IMR-90 (cell line): ENCODE results near the gene MYO1A. TPM values are rescaled to one million over a fixed set of nuclear protein-coding genes. Genes with fewer than 3 reads are reported as not detected.

Experiments
- ATAC-seq: fragments of 200-7000 bp; cut with Tn5 transposase; 2 replicates; pipeline ENCODE4 v1.9.1; 2020; ENCODE audit warnings: low read depth, mild to moderate bottlenecking, moderate library complexity
- Bru-seq: library from RNA; stranded (reverse); fragments of 400-500 nt; gene quantifications from one replicate; lab custom pipeline; 2021; lab: Mats Ljungman, UMichigan
- BruChase-seq, 2 experiments: library from RNA; stranded (reverse); fragments of 400-500 nt; gene quantifications; one replicate each; lab custom pipeline; 2021; lab: Mats Ljungman, UMichigan
- BruUV-seq: library from RNA; stranded (reverse); fragments of 400-500 nt; replicated peaks from 2 replicates; lab custom pipeline; 2021; lab: Mats Ljungman, UMichigan
- CTCF ChIA-PET: fragments of 300-600 bp; formaldehyde crosslinking; extraction: SDS; loops from one replicate; lab custom pipeline; 2021; ENCODE audit warnings: antibody characterized with exemption; lab: Yijun Ruan, JAX
- POLR2A ChIA-PET: fragments of 300-600 bp; sonication (Branson Sonifier 250); formaldehyde crosslinking; loops from one replicate; lab custom pipeline; 2022; ENCODE audit warnings: antibody characterized with exemption; ENCODE audit not compliant: unreplicated experiment; lab: Charles Lee
- DNase-seq: peaks from one replicate; pipeline ENCODE4 v3.0.0; 2013
- H2AFZ ChIP-seq: replicated peaks from 2 replicates; pipeline ENCODE3; 2013; ENCODE audit warnings: low read length, mild to moderate bottlenecking; ENCODE audit not compliant: poor library complexity
- H2AK5ac ChIP-seq: 2 replicates; pipeline ENCODE4 v1.6.1; 2013; ENCODE audit warnings: low read depth, low read length, inconsistent platforms
- H2AK9ac ChIP-seq: replicated peaks from 2 replicates; pipeline ENCODE3; 2013; ENCODE audit warnings: mild to moderate bottlenecking, low read depth, low read length, moderate library complexity; ENCODE audit not compliant: poor library complexity
- H2BK120ac ChIP-seq: 2 replicates; pipeline ENCODE4 v1.6.1; 2013; ENCODE audit warnings: low read depth, low read length, inconsistent platforms
- H2BK15ac ChIP-seq: 3 replicates; pipeline ENCODE4 v1.6.1; 2013; ENCODE audit warnings: low read depth, low read length, inconsistent platforms
- H2BK20ac ChIP-seq: 2 replicates; pipeline ENCODE4 v1.6.1; 2013; ENCODE audit warnings: low read depth, mild to moderate bottlenecking, inconsistent platforms, low read length, moderate library complexity
- H2BK5ac ChIP-seq: 2 replicates; pipeline ENCODE4 v1.6.1; 2013; ENCODE audit warnings: mild to moderate bottlenecking, low read depth, low read length, inconsistent platforms; ENCODE audit not compliant: poor library complexity, severe bottlenecking
- H3K14ac ChIP-seq: replicated peaks from 2 replicates; pipeline ENCODE4 v1.6.1; 2013; ENCODE audit warnings: low read depth, low read length, inconsistent platforms
- H3K18ac ChIP-seq: 2 replicates; pipeline ENCODE4 v1.6.1; 2013; ENCODE audit warnings: low read depth, low read length, control low read depth
- H3K23ac ChIP-seq: 2 replicates; pipeline ENCODE4 v1.6.1; 2013; ENCODE audit warnings: low read depth, low read length, inconsistent platforms
- H3K27ac ChIP-seq: 2 replicates; pipeline ENCODE4 v1.5.1; 2013; ENCODE audit warnings: mild to moderate bottlenecking, control low read depth, low read length; ENCODE audit not compliant: insufficient read depth
- H3K27me3 ChIP-seq: 2 replicates; pipeline ENCODE4 v1.6.1; 2013; ENCODE audit warnings: low read length; ENCODE audit not compliant: control insufficient read depth, insufficient read depth
- H3K36me3 ChIP-seq: 2 replicates; pipeline ENCODE4 v1.6.1; 2013; ENCODE audit warnings: low read length, mixed read lengths; ENCODE audit not compliant: control insufficient read depth, insufficient read depth
- H3K4ac ChIP-seq: 2 replicates; pipeline ENCODE4 v1.6.1; 2013; ENCODE audit warnings: low read depth, low read length, inconsistent platforms
- H3K4me1 ChIP-seq: 2 replicates; pipeline ENCODE4 v1.6.1; 2013; ENCODE audit warnings: low read length, mixed read lengths; ENCODE audit not compliant: control insufficient read depth, insufficient read depth
- H3K4me2 ChIP-seq: 2 replicates; pipeline ENCODE4 v1.6.1; 2013; ENCODE audit warnings: low read depth, mild to moderate bottlenecking, control low read depth, low read length, moderate library complexity
- H3K4me3 ChIP-seq: 2 replicates; pipeline ENCODE4 v1.5.1; 2013; ENCODE audit warnings: low read depth, mild to moderate bottlenecking, control low read depth, low read length, moderate library complexity; ENCODE audit not compliant: insufficient read depth
- H3K56ac ChIP-seq: 2 replicates; pipeline ENCODE4 v1.6.1; 2013; ENCODE audit warnings: low read length, inconsistent platforms; ENCODE audit not compliant: insufficient read depth; ENCODE audit errors: extremely low read depth
- H3K79me1 ChIP-seq, 2 experiments: 2 replicates each; pipeline ENCODE4 v1.6.1; 2013; ENCODE audit warnings: low read length in 2 of 2, inconsistent platforms in 1 of 2, low read depth in 1 of 2
- H3K9ac ChIP-seq: 2 replicates; pipeline ENCODE4 v1.6.1; 2013; ENCODE audit warnings: low read depth, low read length, control low read depth
- H3K9me1 ChIP-seq: 2 replicates; pipeline ENCODE4 v1.6.1; 2013; ENCODE audit warnings: low read length, inconsistent platforms; ENCODE audit not compliant: insufficient read depth
- H3K9me3 ChIP-seq: 2 replicates; pipeline ENCODE4 v1.6.1; 2013; ENCODE audit warnings: low read length; ENCODE audit not compliant: control insufficient read depth, insufficient read depth
- H4K20me1 ChIP-seq: 2 replicates; pipeline ENCODE4 v1.6.1; 2013; ENCODE audit warnings: low read length, inconsistent platforms; ENCODE audit not compliant: insufficient read depth
- H4K5ac ChIP-seq: 2 replicates; pipeline ENCODE4 v1.6.1; 2013; ENCODE audit warnings: mild to moderate bottlenecking, low read depth, low read length, control low read depth
- H4K8ac ChIP-seq, 2 experiments: 2 replicates each; pipeline ENCODE4 v1.6.1; 2013; ENCODE audit warnings: low read depth in 2 of 2, low read length in 2 of 2, control low read depth in 1 of 2, inconsistent platforms in 1 of 2
- H4K91ac ChIP-seq: 2 replicates; pipeline ENCODE4 v1.6.1; 2013; ENCODE audit warnings: low read depth, low read length, inconsistent platforms; ENCODE audit not compliant: insufficient read depth
- BHLHE40 ChIP-seq: fragments of 150-350 bp; IDR thresholded peaks from 2 replicates; pipeline ENCODE4 v1.6.1; 2016; ENCODE audit warnings: mild to moderate bottlenecking, low read depth, low read length
- CEBPB ChIP-seq: IDR thresholded peaks from 2 replicates; pipeline ENCODE4 v1.6.1; 2012; ENCODE audit warnings: low read depth, low read length, improper control_type of control experiment
- FOS ChIP-seq: fragments of 150-350 bp; IDR thresholded peaks from 2 replicates; pipeline ENCODE4 v1.6.1; 2016; ENCODE audit warnings: low read depth, low read length
- MAFK ChIP-seq: IDR thresholded peaks from 2 replicates; pipeline ENCODE4 v1.6.1; 2012; ENCODE audit warnings: low read depth, low read length, improper control_type of control experiment
- MAZ ChIP-seq: IDR thresholded peaks from 2 replicates; pipeline ENCODE4 v1.6.1; 2012; ENCODE audit warnings: low read depth, mild to moderate bottlenecking, low read length, improper control_type of control experiment, moderate library complexity, borderline replicate concordance
- MXI1 ChIP-seq: IDR thresholded peaks from 2 replicates; pipeline ENCODE4 v1.6.1; 2012; ENCODE audit warnings: low read depth, mild to moderate bottlenecking, low read length, moderate library complexity, borderline replicate concordance
- NFE2L2 ChIP-seq: fragments of 150-350 bp; IDR thresholded peaks from 2 replicates; pipeline ENCODE4 v1.6.1; 2016; ENCODE audit warnings: low read depth, mild to moderate bottlenecking, low read length
- POLR2A ChIP-seq: IDR thresholded peaks from 2 replicates; pipeline ENCODE4 v1.6.1; 2012; ENCODE audit warnings: mild to moderate bottlenecking, low read depth, low read length
- RAD21 ChIP-seq: IDR thresholded peaks from 2 replicates; pipeline ENCODE4 v1.6.1; 2012; ENCODE audit warnings: low read length, improper control_type of control experiment
- RCOR1 ChIP-seq: IDR thresholded peaks from 2 replicates; pipeline ENCODE4 v1.6.1; 2012; ENCODE audit warnings: mild to moderate bottlenecking, low read length, improper control_type of control experiment; ENCODE audit not compliant: insufficient replicate concordance
- RFX5 ChIP-seq: IDR thresholded peaks from 2 replicates; pipeline ENCODE4 v1.8.0; 2012; ENCODE audit warnings: low read depth, mild to moderate bottlenecking, low read length, moderate library complexity
- SMC3 ChIP-seq: fragments of 150-350 bp; IDR thresholded peaks from 2 replicates; pipeline ENCODE4 v1.6.1; 2016; ENCODE audit warnings: low read depth, mild to moderate bottlenecking, antibody characterized with exemption, low read length, moderate library complexity
- WGBS, 2 experiments: methylation state at CpG; one replicate each; pipeline versions ENCODE4 v1.1.5 to v1.1.7; 2013; ENCODE audit warnings: missing lambda C conversion rate in 2 of 2; ENCODE audit not compliant: insufficient read length in 1 of 2; ENCODE audit errors: extremely low coverage in 2 of 2; 5-methylcytosine and 5-hydroxymethylcytosine counted together
- dilution Hi-C: fragments of 300-500 bp; cut with HindIII; formaldehyde crosslinking; loops from one replicate; pipeline ENCODE4 v1.14.3; 2018; ENCODE audit warnings: low sequenced_read_pairs; ENCODE audit not compliant: unreplicated experiment
- in situ Hi-C: fragments of 300-500 bp; cut with MboI; formaldehyde crosslinking; loops from 3 replicates; pipeline ENCODE4 v1.14.3; 2019; ENCODE audit warnings: low sequenced_read_pairs, inconsistent platforms, mixed read lengths
- intact Hi-C: fragments of 100-400 bp; cut with micrococcal nuclease; formaldehyde crosslinking; loops from 2 replicates; pipeline ENCODE4 v1.10.0; 2022
- long read RNA-seq: library from polyadenylated mRNA; unstranded; transcript quantifications from one replicate; pipeline ENCODE4 v2.0.0, GENCODE V29; 2021; ENCODE audit not compliant: unreplicated experiment
- polyA plus RNA-seq, 3 experiments: library from polyadenylated mRNA; depleted of rRNA; stranded (reverse); fragments of >200 nt; gene quantifications; 2 replicates each; pipeline ENCODE4 v1.2.3, GENCODE V29; 2012; ENCODE audit warnings: low replicate concordance in 1 of 3
- total RNA-seq: library from RNA; depleted of rRNA; stranded (reverse); fragments of >200 nt; gene quantifications from 2 replicates; pipeline ENCODE4 v1.2.3, GENCODE V29; 2012; rRNA removed
- TF ChIP-seq, protein P1 (sequence below): conservative IDR thresholded peaks from 2 replicates; pipeline ENCODE4 v1.5.1; 2012; ENCODE audit warnings: mild to moderate bottlenecking, low read depth, low read length, improper control_type of control experiment
- TF ChIP-seq, protein P2 (sequence below): fragments of 150-350 bp; IDR thresholded peaks from 2 replicates; pipeline ENCODE4 v1.6.1; 2017; ENCODE audit warnings: mild to moderate bottlenecking, antibody characterized with exemption, low read length, low read depth
- TF ChIP-seq, protein P3 (sequence below): fragments of 150-350 bp; IDR thresholded peaks from 2 replicates; pipeline ENCODE4 v1.6.1; 2016; ENCODE audit warnings: low read depth, mild to moderate bottlenecking, low read length, moderate library complexity, borderline replicate concordance

Gene MYO1A
- total RNA-seq (under 0.01 TPM in 1 of 2 replicates, not detected in the other), polyA plus RNA-seq (2012; rRNA removed) (not detected in 2 replicates), Bru-seq, nascent RNA (percentile 7 among the genes with signal in this experiment), BruChase-seq, experiment 1, labeled RNA remaining after a 6-hour chase (percentile 15 among the genes with signal in this experiment), BruChase-seq, experiment 2, labeled RNA remaining after a 2-hour chase (percentile 11 among the genes with signal in this experiment)
- polyA plus RNA-seq (2012; cell fraction: cytosol; rRNA removed) = not detected in 2 replicates
- polyA plus RNA-seq (2012; cell fraction: nucleus; rRNA removed; ENCODE audit: low replicate concordance) = 0.14 and 0.17 TPM in 2 replicates
- long read RNA-seq = 0 reads

DNA sequence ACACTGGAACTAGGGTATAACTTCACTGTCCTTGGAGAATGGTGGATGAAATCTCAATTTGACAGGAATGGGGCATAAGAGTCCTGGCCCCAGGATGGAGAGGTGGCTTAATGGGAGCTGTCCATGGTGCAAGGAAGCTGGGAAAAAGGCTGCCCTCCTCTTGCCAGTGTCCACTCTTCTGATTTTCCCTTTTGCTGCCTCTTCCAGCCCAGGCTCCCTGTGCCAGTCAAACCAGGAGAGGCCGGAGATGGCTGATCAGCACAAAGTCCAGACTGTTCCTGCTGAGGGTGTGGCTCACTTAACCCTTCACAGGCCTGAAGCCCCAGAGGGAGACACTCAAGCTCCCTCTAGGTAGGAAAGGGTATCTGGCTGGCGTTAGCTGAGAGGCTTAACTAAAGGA is at the start of gene MYO1A:
MYO1A (minus strand) TSS at position 240 of the 400 bp plus-strand sequence. CDS start 1,806 bp downstream, outside the sequence.
- WGBS, 2 experiments = 60% methylated on average over 1 of the region's 2 CpGs; no CpG with 5 or more reads in 1 of the 2 experiments
- Histone ChIP-seq H3K4me3 (no peak within 1 kb of the TSS), H3K36me3 (no peaks in the 10 kb centered on the region), H3K4me2 (no peak within 1 kb of the TSS), H3K9ac (no peak within 1 kb of the TSS), H3K27ac (no peak within 1 kb of the TSS), H4K8ac (no peak within 1 kb of the TSS), H2AK9ac (no peak within 1 kb of the TSS), H4K20me1 (peaks cover 10% of the 10 kb centered on the region; the same call in 1 of the 2 replicates), H3K14ac (no peak within 1 kb of the TSS), H2BK5ac (no peak within 1 kb of the TSS), H3K4ac (no peak within 1 kb of the TSS), H3K18ac (no peak within 1 kb of the TSS), H3K56ac (no peak within 1 kb of the TSS), H3K23ac (no peak within 1 kb of the TSS), H2AFZ (no peak within 1 kb of the TSS), H4K91ac (no peak within 1 kb of the TSS), H2AK5ac (no peak within 1 kb of the TSS), H2BK20ac (no peak within 1 kb of the TSS), H3K79me1 (no peaks in the 10 kb centered on the region), H2BK120ac (no peak within 1 kb of the TSS), H4K5ac (no peak within 1 kb of the TSS), H3K9me1 (no peaks in the 10 kb centered on the region; the same call in 1 of the 2 replicates), H3K9me3 (no peaks in the 10 kb centered on the region), H2BK15ac (no peak within 1 kb of the TSS), H3K27me3 (peaks cover 14% of the 10 kb centered on the region), H3K4me1 (peaks cover 3% of the 10 kb centered on the region; the same call in 1 of the 2 replicates)
- ATAC-seq (peak; percentile 73), DNase-seq (peak; percentile 19)
- ChIA-PET CTCF (interaction anchor here (1.2 kb wide), 1 partner anchor 20 kb away, joined by 3 read pairs; no protein-coding TSS in a partner anchor), POLR2A (no interaction called here)
- no TSS peak for BruUV-seq
- intact Hi-C loops = no loop called here
- in situ Hi-C loops = loop anchor here (5.0 kb wide), 1 partner anchor 33 kb away; the partner anchor contains the start of gene TAC3
- dilution Hi-C loops = no loop called here
- TF ChIP-seq POLR2A = no peak
- TF ChIP-seq SMC3 = no peak
- no peak for TF ChIP-seq RFX5
- no peak for TF ChIP-seq NFE2L2
- TF ChIP-seq, protein P1, sequence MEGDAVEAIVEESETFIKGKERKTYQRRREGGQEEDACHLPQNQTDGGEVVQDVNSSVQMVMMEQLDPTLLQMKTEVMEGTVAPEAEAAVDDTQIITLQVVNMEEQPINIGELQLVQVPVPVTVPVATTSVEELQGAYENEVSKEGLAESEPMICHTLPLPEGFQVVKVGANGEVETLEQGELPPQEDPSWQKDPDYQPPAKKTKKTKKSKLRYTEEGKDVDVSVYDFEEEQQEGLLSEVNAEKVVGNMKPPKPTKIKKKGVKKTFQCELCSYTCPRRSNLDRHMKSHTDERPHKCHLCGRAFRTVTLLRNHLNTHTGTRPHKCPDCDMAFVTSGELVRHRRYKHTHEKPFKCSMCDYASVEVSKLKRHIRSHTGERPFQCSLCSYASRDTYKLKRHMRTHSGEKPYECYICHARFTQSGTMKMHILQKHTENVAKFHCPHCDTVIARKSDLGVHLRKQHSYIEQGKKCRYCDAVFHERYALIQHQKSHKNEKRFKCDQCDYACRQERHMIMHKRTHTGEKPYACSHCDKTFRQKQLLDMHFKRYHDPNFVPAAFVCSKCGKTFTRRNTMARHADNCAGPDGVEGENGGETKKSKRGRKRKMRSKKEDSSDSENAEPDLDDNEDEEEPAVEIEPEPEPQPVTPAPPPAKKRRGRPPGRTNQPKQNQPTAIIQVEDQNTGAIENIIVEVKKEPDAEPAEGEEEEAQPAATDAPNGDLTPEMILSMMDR = no peak
- TF ChIP-seq MAFK = no peak
- TF ChIP-seq, protein P2, sequence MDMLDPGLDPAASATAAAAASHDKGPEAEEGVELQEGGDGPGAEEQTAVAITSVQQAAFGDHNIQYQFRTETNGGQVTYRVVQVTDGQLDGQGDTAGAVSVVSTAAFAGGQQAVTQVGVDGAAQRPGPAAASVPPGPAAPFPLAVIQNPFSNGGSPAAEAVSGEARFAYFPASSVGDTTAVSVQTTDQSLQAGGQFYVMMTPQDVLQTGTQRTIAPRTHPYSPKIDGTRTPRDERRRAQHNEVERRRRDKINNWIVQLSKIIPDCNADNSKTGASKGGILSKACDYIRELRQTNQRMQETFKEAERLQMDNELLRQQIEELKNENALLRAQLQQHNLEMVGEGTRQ = no peak
- TF ChIP-seq MXI1 = no peak
- no peak for TF ChIP-seq RCOR1
- no peak for TF ChIP-seq RAD21
- no peak for TF ChIP-seq BHLHE40
- TF ChIP-seq, protein P3, sequence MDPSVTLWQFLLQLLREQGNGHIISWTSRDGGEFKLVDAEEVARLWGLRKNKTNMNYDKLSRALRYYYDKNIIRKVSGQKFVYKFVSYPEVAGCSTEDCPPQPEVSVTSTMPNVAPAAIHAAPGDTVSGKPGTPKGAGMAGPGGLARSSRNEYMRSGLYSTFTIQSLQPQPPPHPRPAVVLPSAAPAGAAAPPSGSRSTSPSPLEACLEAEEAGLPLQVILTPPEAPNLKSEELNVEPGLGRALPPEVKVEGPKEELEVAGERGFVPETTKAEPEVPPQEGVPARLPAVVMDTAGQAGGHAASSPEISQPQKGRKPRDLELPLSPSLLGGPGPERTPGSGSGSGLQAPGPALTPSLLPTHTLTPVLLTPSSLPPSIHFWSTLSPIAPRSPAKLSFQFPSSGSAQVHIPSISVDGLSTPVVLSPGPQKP = no peak
- no peak for TF ChIP-seq MAZ
- no peak for TF ChIP-seq CEBPB
- no peak for TF ChIP-seq FOS
